Measurements from ENCODE around the gene FAM72B.
"Not testable (repeated sequence)": the region's sequence is repeated elsewhere in the genome, so short reads cannot be mapped to it uniquely, and the experiment has no call there.

Gene FAM72B

DNA sequence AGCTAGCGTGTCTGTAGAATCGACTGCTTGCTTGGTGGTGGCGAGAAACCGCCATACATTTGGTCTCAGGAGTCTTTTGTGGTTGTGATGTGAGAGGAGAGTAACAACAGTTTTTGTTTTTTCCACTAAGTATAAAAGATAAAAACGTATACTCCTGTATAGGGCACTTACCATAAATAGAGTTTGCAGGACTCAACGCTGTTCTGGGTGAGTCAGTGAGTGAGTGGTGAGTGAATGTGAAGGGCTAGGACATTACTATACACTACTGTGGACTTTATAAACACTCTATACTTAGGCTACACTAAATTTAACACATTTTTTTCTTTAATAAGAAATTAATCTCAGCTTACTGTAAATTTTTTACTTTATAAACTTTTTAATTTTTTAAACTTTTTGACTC is 43.7 kb downstream of the FAM72B start:
- H3K36me3 ChIP-seq (ENCODE audit: insufficient read depth, low read length); H3K79me2 ChIP-seq (ENCODE audit: control insufficient read depth, insufficient read depth, low read length, unreplicated experiment); H3K27ac ChIP-seq (ENCODE audit: low read depth, low read length); H3K4me1 ChIP-seq (ENCODE audit: control insufficient read depth, insufficient read depth, low read length, unreplicated experiment); H2AFZ ChIP-seq (ENCODE audit: low read length, unreplicated experiment); H3K4me3 ChIP-seq (ENCODE audit: low read depth, low read length); H3K27me3 ChIP-seq (ENCODE audit: insufficient read depth, low read length): not testable (repeated sequence)

DNA sequence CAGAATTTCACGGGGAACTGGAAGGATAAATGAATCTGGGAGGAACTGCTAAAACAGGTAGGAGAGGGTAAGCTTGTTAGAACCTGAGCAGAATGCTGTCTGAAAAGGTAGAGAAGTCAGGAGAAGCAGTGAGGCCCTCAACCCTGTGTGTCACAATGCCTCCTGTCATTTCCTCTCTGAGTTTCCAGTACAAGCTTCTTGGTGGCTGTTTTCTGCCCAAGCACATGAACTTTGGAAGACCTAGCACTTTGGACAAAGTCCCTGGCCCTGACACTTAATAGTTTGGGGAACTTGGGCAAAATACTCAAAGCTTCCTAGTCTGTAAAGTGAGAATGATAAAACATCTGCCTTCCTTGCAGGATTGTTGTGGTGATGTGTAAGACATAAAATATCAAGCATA is 52.6 kb downstream of the FAM72B start:
- H3K27me3 ChIP-seq (ENCODE audit: insufficient read depth, low read length); H2AFZ ChIP-seq (ENCODE audit: low read length, unreplicated experiment); H3K4me1 ChIP-seq (ENCODE audit: control insufficient read depth, insufficient read depth, low read length, unreplicated experiment); H3K4me3 ChIP-seq (ENCODE audit: low read depth, low read length); H3K27ac ChIP-seq (ENCODE audit: low read depth, low read length); H3K79me2 ChIP-seq (ENCODE audit: control insufficient read depth, insufficient read depth, low read length, unreplicated experiment); H3K36me3 ChIP-seq (ENCODE audit: insufficient read depth, low read length): not testable (repeated sequence)

DNA sequence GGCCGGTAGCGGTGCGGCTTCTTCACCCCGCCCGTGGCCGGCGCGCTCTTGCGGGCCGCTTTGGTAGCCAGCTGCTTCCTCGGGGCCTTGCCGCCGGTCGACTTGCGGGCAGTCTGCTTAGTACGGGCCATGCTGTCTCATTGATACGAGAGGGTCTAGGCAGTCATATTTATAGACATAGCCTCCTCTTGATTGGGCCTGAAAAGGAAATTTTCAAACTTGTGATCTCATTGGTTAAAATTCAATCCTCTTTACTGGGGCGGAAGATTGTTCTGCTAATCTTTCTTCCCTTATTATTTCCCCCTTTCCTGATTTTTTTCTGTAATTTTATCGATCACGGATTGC is 65.7 kb downstream of the FAM72B start:
- not testable (repeated sequence) for H3K36me3 ChIP-seq (ENCODE audit: insufficient read depth, low read length); H3K27ac ChIP-seq (ENCODE audit: low read depth, low read length); H3K4me1 ChIP-seq (ENCODE audit: control insufficient read depth, insufficient read depth, low read length, unreplicated experiment); H2AFZ ChIP-seq (ENCODE audit: low read length, unreplicated experiment); H3K79me2 ChIP-seq (ENCODE audit: control insufficient read depth, insufficient read depth, low read length, unreplicated experiment); H3K27me3 ChIP-seq (ENCODE audit: insufficient read depth, low read length)
- peak overlapping the region; percentile 62; the same call in 1 of the 2 replicates for H3K4me3 ChIP-seq (ENCODE audit: low read depth, low read length)

All from ACC112 (cell line).